HG02852 (cell line): ENCODE measurements around the gene PCDHGA1.
A peak's percentile ranks its signal among the peaks of the same experiment; 100 is the strongest.
"Not testable (repeated sequence)": the region's sequence is repeated elsewhere in the genome, so short reads cannot be mapped to it uniquely, and the experiment has no call there.

ENCODE experiments used
- ATAC-seq: cut with Tn5 transposase; IDR thresholded peaks from one replicate; pipeline ENCODE4 v1.9.1; 2021; ENCODE audit warnings: mild to moderate bottlenecking, moderate library complexity; ENCODE audit not compliant: unreplicated experiment

Gene PCDHGA1

DNA sequence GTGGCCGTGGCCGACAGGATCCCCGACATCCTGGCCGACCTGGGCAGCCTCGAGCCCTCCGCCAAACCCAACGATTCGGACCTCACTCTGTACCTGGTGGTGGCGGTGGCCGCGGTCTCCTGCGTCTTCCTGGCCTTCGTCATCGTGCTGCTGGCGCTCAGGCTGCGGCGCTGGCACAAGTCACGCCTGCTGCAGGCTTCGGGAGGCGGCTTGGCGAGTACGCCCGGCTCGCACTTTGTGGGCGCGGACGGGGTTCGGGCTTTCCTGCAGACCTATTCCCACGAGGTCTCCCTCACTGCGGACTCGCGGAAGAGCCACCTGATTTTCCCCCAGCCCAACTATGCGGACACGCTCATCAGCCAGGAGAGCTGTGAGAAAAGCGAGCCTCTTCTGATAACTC is 15.7 kb downstream of the PCDHGA1 start:
- not testable (repeated sequence) for ATAC-seq

DNA sequence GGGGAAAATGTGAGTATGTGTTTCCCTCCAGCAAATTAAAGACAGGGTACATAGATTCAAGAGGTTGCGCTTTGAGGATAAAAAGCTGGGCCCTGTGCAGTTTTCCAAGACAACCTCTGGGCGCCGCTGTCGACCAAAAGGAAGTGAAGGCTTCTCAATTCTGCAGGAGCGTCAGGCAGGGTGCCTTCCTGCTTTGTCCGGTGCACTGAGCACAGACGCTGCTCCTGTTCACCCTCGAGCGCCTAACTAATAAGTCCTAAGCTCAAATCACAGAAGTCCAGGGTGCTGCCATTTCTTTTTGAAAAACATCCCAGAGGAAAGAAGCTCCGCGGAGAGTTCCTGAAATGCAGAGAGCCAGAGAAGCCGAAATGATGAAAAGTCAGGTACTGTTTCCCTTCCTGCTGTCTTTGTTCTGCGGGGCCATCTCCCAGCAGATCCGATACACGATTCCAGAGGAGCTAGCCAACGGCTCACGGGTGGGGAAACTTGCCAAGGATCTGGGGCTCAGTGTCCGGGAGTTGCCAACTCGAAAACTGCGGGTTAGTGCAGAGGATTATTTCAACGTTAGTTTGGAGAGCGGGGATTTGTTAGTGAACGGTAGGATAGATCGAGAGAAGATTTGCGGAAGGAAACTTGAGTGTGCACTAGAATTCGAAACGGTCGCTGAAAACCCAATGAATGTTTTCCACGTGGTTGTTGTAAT is 19.8 kb downstream of the PCDHGA1 start, which contains the start of gene PCDHGB1:
TSS of gene PCDHGB1 (plus strand) at position 183 of the 703 bp plus-strand sequence. CDS start at position 345, 162 bp downstream.
- ATAC-seq: no peak

DNA sequence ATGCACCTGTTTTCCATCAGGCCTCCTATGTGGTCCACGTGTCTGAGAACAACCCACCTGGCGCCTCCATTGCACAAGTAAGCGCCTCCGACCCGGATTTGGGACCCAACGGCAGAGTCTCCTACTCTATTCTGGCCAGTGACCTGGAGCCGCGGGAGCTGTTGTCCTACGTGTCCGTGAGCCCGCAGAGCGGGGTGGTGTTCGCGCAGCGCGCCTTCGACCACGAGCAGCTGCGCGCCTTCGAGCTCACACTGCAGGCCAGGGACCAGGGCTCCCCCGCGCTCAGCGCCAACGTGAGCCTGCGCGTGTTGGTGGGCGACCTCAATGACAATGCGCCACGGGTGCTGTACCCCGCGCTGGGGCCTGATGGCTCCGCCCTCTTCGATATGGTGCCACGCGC is 21.3 kb downstream of the PCDHGA1 start:
- no peak for ATAC-seq

DNA sequence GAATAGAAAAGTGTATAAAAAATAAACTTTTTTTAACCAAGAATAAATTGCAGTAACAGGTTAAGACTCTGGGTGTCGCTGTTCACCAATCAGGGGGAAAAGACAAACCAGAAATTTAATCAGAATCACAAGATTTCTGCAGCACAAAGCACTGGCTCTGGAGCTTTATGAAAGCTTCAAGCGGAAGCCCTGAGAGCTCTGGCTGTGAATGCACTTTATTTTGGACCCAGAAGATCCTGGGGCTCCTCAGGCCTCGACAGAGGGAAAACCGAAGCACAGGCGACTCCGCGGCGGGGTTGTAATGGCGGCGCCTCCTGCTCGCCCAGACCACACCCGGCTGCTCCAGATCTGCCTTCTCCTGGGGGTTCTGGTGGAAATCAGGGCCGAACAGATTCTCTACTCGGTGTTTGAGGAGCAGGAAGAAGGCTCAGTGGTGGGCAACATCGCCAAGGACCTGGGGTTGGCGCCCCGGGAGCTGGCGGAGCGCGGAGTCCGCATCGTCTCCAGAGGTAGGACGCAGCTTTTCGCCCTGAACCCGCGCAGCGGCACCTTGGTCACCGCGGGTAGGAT is 24.7 kb downstream of the PCDHGA1 start, which contains the start of gene PCDHGA4:
TSS of gene PCDHGA4 (plus strand) at position 122 of the 570 bp plus-strand sequence. CDS start at position 209, 87 bp downstream.
- ATAC-seq: no peak

DNA sequence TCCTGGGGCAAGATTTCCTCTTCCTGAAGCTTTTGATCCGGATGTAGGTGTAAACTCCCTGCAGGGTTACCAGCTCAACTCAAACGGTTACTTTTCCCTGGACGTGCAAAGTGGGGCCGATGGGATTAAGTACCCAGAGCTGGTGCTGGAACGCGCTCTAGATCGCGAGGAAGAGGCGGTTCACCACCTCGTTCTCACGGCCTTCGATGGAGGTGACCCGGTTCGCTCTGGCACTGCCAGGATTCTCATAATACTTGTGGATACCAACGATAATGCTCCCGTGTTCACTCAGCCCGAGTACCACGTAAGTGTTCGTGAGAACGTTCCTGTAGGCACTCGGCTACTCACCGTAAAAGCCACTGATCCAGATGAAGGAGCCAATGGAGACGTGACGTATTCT is 25.3 kb downstream of the PCDHGA1 start:
- no peak for ATAC-seq

DNA sequence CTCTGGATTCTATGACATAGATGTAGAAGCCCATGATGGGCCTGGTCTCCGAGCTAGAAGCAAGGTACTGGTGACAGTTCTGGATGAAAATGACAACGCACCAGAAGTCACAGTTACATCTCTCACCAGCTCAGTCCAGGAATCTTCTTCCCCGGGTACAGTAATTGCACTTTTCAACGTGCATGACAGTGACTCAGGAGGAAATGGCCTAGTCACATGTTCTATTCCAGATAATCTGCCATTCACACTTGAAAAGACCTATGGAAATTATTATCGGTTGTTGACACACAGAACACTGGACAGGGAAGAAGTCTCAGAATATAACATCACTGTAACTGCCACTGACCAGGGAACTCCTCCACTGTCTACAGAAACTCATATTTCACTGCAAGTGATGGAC is 25.8 kb downstream of the PCDHGA1 start:
- ATAC-seq: no peak

DNA sequence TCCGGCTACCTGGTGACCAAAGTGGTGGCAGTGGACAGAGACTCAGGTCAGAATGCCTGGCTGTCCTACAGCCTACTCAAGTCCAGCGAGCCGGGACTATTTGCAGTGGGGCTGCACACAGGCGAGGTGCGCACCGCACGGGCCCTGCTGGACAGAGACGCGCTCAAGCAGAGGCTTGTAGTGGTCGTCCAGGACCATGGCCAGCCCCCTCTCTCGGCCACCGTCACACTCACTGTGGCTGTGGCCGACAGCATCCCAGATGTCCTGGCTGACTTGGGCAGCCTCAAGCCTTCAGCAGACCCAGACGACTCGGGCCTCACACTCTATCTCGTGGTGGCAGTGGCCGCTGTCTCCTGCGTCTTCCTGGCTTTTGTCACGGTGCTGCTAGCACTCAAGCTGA is 26.6 kb downstream of the PCDHGA1 start:
- ATAC-seq: no peak

DNA sequence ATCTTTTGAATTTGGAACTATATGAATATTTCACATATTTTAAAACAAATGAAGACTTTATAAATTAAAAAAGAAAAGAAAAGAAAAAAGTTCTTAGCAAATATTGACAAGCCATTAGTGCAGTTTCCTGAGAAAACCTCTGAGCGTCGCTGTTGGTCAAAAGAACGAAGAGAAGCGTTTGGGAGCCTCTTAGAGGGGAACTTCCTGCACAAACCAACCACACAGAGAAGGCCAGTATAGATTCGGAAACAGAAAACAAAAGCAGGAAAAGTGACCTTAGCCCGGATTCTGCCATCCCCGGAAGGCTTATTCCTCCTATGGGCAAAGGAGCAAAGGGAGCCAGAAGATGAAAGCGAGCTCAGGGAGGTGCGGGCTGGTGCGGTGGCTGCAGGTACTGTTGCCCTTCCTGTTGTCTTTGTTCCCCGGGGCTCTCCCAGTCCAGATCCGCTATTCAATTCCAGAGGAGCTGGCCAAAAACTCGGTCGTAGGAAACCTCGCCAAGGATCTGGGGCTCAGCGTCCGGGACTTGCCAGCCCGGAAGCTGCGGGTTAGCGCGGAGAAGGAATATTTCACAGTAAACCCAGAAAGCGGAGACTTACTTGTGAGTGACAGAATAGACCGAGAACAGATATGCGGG is 29.6 kb downstream of the PCDHGA1 start, which contains the start of gene PCDHGB2:
TSS of gene PCDHGB2 (plus strand) at position 205 of the 637 bp plus-strand sequence. CDS start at position 347, 142 bp downstream.
- no peak for ATAC-seq

DNA sequence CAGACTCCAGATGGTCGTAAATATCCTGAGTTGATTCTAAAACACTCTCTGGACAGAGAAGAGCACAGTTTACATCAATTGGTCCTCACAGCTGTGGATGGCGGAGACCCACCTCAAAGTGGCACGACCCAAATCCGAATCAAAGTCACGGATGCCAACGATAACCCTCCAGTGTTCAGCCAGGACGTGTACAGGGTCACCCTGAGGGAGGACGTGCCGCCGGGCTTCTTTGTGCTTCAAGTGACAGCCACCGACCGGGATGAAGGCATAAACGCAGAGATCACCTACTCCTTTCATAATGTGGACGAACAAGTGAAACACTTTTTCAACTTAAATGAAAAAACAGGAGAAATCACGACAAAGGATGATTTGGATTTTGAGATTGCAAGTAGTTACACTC is 30.4 kb downstream of the PCDHGA1 start:
- ATAC-seq: no peak

DNA sequence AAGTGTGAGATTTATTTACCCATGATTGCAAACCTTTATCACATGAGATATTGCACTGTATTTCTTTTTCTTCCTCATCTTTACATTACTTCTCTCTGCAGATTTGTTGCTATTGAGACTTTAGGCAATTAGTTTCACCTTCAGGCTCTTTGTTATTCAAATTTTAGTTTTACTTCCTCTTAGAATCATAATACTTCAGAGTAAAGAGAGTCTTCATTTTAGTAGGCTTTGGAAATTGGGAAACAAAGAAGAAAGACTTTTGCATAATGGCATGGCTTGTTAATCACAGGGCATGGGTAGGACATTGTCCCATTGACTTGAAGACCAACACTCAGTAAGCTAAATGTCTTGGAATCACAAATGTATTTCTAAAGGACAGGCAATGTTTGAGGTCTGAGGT is 32.4 kb downstream of the PCDHGA1 start:
- no peak for ATAC-seq

DNA sequence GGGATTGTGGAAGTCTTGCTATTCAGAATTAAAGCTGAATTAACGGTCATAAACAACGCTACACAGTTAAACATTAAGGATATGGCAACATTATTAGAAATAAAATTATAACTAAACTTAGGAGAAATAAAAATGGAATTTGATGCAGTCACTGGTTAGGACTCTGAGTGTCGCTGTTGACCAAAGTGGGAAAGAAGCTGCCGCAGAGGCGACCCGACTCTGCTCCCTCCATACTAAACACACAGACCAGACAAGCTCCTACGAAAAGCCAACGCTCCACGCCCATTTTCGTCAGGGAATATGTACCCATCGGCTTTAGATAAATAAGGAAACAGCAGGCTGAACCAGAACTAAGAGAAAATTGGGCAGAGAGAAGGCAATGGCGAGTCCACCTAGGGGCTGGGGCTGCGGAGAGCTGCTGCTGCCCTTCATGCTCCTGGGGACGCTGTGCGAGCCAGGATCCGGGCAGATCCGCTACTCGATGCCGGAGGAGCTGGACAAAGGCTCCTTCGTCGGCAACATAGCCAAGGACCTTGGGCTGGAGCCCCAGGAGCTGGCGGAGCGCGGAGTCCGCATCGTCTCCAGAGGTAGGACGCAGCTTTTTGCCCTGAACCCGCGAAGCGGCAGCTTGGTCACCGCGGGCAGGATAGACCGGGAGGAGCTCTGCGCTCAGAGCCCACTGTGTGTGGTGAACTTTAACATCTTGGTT is 33.8 kb downstream of the PCDHGA1 start, which contains the start of gene PCDHGA5:
TSS of gene PCDHGA5 (plus strand) at position 211 of the 709 bp plus-strand sequence. CDS start at position 380, 169 bp downstream.
- no peak for ATAC-seq

DNA sequence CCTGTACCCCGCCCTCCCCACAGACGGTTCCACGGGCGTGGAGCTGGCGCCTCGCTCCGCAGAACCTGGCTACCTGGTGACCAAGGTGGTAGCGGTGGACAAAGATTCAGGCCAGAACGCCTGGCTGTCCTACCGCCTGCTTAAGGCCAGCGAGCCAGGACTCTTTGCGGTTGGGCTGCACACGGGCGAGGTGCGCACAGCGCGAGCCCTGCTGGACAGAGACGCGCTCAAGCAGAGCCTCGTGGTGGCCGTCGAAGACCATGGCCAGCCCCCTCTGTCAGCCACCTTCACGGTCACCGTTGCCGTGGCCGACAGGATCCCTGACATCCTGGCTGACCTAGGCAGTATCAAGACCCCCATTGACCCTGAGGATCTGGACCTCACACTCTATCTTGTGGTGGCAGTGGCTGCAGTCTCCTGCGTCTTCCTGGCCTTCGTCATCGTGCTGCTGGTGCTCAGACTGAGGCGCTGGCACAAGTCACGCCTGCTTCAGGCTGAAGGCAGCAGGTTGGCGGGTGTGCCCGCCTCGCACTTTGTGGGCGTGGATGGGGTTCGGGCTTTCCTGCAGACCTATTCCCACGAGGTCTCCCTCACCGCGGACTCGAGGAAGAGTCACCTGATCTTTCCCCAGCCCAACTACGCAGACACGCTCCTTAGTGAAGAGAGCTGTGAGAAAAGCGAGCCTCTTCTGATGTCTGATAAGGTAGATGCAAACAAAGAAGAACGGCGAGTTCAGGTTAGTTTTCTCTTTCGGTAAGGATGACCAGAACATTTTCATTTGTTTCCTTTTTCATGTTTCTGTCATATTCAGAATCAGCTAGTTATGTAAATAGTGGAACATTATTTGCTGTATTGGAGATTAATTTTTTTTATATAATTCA is 35.9 kb downstream of the PCDHGA1 start:
- ATAC-seq: no peak

DNA sequence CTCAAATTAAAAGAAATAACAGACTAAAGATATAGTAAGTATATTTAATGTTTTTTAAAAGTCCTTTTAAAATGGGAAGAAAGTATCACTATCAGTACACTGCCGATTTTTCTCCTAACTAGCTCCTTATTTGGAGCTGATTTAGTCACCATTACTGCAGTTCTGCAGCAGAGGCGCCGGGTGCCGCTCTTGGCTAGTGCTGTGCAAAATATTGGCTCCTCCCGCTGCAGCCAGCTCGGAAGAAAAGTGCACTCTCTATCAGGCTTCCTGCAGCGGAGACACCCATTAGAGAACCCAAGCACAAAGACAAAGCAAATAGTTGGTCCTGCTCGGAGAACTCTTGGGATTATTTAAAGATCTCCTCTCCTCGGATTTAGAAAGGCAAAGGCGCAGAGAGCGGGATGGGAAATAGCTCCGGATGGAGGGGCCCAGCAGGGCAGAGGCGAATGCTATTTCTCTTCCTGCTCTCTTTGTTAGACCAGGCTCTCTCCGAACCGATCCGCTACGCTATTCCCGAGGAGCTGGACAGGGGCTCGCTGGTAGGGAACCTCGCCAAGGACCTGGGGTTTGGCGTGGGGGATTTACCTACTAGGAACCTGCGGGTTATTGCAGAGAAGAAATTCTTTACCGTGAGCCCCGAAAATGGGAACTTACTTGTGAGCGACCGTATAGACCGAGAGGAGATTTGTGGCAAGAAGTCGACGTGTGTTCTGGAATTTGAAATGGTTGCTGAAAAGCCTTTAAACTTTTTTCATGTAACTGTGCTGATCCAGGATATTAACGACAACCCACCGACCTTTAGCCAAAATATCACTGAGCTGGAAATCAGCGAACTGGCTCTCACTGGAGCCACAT is 39.9 kb downstream of the PCDHGA1 start, which contains the start of gene PCDHGB3:
TSS of gene PCDHGB3 (plus strand) at position 249 of the 855 bp plus-strand sequence. CDS start at position 402, 153 bp downstream.
- ATAC-seq: peak; percentile 77

DNA sequence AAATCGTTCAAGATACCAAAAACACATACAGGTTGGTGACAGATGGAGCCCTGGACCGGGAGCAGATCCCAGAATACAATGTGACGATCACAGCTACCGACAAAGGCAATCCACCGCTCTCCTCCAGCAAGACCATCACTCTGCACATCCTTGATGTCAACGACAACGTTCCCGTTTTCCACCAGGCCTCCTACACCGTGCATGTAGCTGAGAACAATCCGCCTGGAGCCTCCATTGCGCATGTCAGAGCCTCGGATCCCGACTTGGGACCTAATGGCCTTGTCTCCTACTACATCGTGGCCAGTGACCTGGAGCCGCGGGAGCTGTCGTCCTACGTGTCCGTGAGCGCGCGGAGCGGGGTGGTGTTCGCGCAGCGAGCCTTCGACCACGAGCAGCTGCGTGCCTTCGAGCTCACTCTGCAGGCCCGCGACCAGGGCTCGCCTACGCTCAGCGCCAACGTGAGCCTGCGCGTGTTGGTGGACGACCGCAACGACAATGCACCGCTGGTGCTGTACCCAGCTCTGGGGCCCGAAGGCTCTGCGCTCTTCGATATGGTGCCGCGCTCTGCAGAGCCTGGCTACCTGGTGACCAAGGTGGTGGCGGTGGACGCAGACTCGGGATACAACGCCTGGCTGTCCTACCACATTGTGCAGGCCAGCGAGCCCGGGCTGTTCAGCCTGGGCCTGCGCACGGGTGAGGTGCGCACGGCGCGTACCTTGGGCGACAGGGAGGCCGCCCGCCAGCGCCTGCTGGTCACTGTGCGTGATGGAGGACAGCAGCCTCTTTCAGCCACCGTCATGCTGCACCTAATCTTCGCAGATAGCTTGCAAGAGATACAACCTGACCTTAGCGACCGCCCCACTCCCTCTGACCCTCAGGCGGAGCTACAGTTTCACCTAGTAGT is 41.5 kb downstream of the PCDHGA1 start:
- no peak for ATAC-seq

DNA sequence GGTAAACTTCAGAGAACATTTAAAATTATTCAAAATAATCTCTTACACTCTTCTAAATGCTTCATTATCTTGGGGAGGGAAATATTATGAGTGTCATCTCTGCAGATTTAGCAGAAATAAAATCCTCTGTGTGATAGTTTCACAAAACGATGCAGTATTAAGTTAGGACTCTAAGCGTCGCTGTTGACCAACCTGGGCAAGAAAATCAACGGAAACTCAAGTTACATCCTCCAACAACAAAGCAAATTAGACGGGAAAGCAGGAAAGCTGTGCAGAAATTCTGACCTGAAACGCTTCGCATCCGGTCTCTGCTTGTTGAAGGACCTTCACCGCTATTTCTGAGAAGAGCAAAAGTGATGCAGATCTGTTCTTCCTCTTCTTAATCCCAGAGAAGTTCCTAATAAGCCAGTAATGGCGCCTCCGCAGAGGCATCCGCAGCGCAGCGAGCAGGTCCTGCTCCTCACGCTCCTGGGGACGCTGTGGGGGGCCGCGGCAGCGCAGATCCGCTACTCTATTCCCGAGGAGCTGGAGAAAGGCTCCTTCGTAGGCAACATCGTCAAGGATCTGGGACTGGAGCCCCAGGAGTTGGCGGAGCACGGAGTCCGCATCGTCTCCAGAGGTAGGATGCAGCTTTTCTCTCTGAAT is 43.5 kb downstream of the PCDHGA1 start, which contains the start of gene PCDHGA6:
TSS of gene PCDHGA6 (plus strand) at position 219 of the 645 bp plus-strand sequence. CDS start at position 412, 193 bp downstream.
- ATAC-seq: no peak

DNA sequence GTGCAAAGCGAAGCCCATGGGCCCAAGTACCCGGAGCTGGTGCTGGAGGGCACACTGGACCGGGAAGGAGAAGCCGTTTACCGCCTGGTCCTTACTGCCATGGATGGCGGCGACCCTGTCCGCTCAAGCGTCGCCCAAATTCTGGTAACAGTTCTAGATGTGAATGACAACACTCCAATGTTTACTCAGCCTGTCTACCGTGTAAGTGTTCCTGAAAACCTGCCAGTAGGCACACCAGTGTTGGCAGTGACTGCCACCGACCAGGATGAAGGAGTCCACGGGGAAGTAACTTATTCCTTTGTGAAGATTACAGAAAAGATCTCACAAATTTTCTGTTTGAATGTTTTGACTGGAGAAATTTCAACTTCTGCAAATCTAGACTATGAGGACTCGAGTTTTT is 44.3 kb downstream of the PCDHGA1 start:
- ATAC-seq: no peak

DNA sequence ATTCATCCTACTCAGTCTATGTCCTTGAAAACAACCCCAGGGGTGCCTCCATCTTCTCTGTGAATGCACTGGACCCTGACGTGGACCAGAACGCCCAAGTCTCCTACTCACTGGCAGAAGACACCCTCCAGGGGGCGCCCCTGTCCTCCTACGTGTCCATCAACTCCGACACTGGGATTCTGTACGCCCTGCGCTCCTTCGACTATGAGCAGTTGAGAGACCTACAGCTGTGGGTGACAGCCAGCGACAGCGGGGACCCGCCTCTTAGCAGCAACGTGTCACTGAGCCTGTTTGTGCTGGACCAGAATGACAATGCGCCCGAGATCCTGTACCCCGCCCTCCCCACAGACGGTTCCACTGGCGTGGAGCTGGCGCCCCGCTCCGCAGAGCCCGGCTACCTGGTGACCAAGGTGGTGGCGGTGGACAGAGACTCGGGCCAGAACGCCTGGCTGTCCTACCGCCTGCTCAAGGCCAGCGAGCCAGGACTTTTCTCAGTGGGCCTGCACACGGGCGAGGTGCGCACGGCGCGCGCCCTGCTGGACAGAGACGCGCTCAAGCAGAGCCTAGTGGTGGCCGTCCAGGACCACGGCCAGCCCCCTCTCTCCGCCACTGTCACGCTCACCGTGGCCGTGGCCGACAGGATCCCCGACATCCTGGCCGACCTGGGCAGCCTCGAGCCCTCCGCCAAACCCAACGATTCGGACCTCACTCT is 45.3 kb downstream of the PCDHGA1 start:
- ATAC-seq: not testable (repeated sequence)
